Measurements from ENCODE around the gene MALAT1. TPM values are rescaled to one million over a fixed set of nuclear protein-coding genes. Genes with fewer than 3 reads are reported as not detected.

Gene MALAT1
- polyA plus RNA-seq, 4 donors: 155 to 454 (median 226) TPM

DNA sequence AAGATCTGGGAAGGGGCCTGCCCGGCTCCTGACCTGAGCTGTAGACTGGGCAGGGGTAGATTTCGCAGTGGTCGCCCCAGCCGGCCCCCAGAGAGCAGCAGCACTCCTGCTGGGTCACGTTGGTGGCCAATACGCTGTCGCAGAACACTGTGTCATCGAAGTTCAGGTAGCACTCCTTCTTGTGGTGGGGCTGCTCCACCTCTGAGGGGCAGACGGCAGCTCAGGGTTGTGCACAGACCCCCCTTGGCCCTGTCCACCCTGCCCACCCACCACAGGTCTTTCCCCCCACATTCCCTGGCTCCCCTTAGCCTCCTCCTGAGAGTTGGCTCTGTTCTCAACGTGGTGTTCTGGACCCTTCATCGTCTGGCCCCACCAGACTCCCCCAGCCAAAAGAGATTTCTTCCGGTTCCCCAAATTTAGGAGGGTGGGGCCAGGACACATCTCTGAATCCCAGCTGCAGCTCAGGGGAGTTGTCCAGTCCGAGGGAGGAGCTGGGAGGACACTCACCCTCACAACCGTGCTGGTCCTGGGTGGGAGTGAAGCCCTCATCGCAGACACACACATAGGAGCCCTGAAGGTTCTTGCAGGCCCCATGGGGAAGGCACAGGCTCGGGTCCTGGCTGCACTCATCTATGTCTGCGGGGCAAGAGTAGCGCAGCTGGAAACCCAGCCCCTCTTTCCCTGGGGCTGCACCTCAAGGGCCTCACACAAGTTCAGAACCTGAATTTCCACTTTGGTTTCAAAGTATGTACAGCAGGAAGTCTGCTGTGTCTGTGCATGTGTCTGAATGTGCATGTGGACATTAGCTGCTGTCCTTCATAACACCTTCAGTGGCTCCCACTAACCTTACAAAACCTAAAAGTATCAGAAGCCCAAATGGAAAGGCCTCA lies 42.5 kb downstream of the MALAT1 start:
- H3K36me3 ChIP-seq (ENCODE audit: control insufficient read depth in 3 of 3, insufficient read depth in 2 of 3, low read depth in 1 of 3, low read length in 3 of 3): peaks cover 0 to 75% (median 6%) of the 10 kb centered on the region in 3 donors
- H3K9me3 ChIP-seq (ENCODE audit: control insufficient read depth in 2 of 2, insufficient read depth in 1 of 2, low read depth in 1 of 2, low read length in 1 of 2): no peaks in the 10 kb centered on the region
- peak overlapping the region; percentile 50 to 91 (median 88) for H3K27ac ChIP-seq (ENCODE audit: low read depth in 1 of 3, low read length in 2 of 3)
- peak overlapping the region in 2 of 3 donors; percentile 53 to 69 for H3K4me3 ChIP-seq (ENCODE audit: low read depth in 1 of 3, low read length in 3 of 3)
- DNase-seq: peak in 1 of 2 donors; percentile 34
- no peak for FAIRE-seq
- H3K27me3 ChIP-seq (ENCODE audit: control insufficient read depth in 3 of 3, insufficient read depth in 3 of 3, low read length in 3 of 3): no peaks in the 10 kb centered on the region
- H3K4me1 ChIP-seq (ENCODE audit: control insufficient read depth in 3 of 3, insufficient read depth in 2 of 3, low read depth in 1 of 3, low read length in 2 of 3): peaks cover 0 to 38% (median 0%) of the 10 kb centered on the region in 3 donors
- WGBS, 3 donors: 42 to 44% (median 43%) methylated on average over 18 of the region's 18 CpGs

DNA sequence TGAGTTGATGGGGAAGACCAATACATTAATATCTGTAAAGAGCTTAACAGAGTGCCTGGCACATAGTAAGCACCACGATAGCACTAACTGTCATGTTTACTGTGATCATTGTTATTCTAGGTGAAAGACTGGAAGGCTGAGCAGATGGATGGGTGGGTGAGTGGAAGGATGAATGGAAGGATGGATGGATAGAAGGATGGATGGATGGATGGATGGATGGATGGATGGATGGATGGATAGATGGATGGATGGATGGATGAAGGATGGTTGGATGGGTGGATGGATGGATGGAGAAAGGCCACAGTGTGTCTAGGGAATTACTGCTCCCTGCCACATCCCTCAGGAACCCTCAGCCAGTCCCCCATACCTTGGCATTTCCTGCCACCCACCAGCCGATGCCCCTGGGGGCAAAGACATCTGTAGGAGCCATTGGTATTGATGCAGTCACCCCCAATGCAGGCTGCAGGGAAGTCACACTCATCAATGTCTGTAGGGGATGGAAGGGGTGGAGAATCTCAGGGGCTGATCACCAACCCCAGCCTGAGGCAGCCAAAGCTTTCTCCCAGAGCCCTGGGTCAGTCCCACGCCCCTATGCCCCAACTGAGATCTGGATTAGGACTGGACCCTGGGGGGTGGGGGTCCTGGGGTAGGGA lies 44.0 kb downstream of the MALAT1 start:
- WGBS, 3 donors: 95 to 97% (median 95%) methylated on average over 3 of the region's 3 CpGs
- Histone ChIP-seq H3K36me3 (ENCODE audit: control insufficient read depth in 3 of 3, insufficient read depth in 2 of 3, low read depth in 1 of 3, low read length in 3 of 3) (peaks cover 0 to 69% (median 4%) of the 10 kb centered on the region in 3 donors), H3K27me3 (ENCODE audit: control insufficient read depth in 3 of 3, insufficient read depth in 3 of 3, low read length in 3 of 3) (no peaks in the 10 kb centered on the region), H3K9me3 (ENCODE audit: control insufficient read depth in 2 of 2, insufficient read depth in 1 of 2, low read depth in 1 of 2, low read length in 1 of 2) (no peaks in the 10 kb centered on the region), H3K4me1 (ENCODE audit: control insufficient read depth in 3 of 3, insufficient read depth in 2 of 3, low read depth in 1 of 3, low read length in 2 of 3) (peaks cover 0 to 41% (median 0%) of the 10 kb centered on the region in 3 donors), H3K4me3 (ENCODE audit: low read depth in 1 of 3, low read length in 3 of 3) (no peak overlapping the region), H3K27ac (ENCODE audit: low read depth in 1 of 3, low read length in 2 of 3) (no peak overlapping the region)
- DNase-seq (no peak), FAIRE-seq (no peak)

DNA sequence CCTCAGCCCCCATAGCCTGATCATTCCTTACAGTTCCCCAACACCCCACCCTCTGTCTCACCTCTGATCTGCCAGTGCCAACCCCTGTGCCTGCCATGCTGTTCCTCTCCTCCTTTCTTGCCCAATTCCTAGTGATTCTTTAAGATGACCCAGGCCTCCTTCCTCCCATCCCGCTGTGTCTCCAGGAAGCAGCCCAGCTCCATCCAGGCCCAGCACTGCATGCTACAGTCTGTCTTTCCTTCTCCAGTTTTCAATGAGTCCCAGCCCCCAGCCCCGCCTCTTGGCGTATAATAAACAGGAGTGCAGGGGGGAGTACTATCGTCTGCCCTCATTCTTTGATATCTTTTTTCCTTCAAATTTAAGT lies 47.0 kb downstream of the MALAT1 start:
- DNase-seq (peak in 1 of 2 donors; percentile 27), FAIRE-seq (no peak)
- Histone ChIP-seq H3K27ac (ENCODE audit: low read depth in 1 of 3, low read length in 2 of 3) (peak overlapping the region; percentile 75 to 80 (median 80)), H3K4me1 (ENCODE audit: control insufficient read depth in 3 of 3, insufficient read depth in 2 of 3, low read depth in 1 of 3, low read length in 2 of 3) (peaks cover 0 to 27% (median 0%) of the 10 kb centered on the region in 3 donors), H3K9me3 (ENCODE audit: control insufficient read depth in 2 of 2, insufficient read depth in 1 of 2, low read depth in 1 of 2, low read length in 1 of 2) (no peaks in the 10 kb centered on the region), H3K4me3 (ENCODE audit: low read depth in 1 of 3, low read length in 3 of 3) (peak overlapping the region in 2 of 3 donors; percentile 53 to 55), H3K27me3 (ENCODE audit: control insufficient read depth in 3 of 3, insufficient read depth in 3 of 3, low read length in 3 of 3) (no peaks in the 10 kb centered on the region), H3K36me3 (ENCODE audit: control insufficient read depth in 3 of 3, insufficient read depth in 2 of 3, low read depth in 1 of 3, low read length in 3 of 3) (peaks cover 0 to 71% (median 4%) of the 10 kb centered on the region in 3 donors)
- WGBS, 3 donors: 20 to 45% (median 35%) methylated on average over 4 of the region's 4 CpGs

DNA sequence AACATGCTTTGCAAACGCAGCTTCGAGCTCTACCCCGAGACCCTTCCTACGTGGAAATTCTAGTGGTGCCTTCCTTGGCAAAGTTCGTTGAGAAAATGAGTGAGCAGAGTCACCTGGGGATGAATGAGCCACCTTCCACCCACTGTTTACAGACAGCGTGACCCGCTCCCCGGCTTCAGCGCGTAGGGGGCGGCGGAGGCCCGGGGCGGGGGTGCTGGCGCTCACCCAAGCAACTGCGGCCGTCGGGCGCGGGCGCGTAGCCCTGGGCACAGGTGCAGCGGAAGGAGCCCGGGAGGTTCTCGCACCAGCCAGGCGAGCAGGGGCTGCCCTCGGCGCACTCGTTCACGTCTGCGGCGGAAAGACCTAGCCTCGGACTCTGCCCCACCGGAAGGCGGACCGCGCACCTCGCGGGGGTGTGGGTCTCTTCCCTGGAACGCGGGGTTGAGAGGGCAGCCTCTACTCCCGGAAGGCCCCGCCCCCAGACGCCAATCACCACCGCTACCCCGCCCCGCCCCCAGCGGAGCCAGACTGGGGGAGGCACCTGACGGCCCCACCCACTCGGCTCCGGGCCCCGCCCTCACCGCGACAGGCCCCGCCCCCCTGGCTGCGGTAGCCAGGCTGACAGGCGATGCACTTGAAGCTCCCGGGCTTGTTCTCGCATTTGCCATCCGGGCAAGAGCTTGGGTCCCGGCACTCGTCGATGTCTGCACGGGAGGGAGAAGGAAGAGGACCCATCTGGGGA lies 47.5 kb downstream of the MALAT1 start:
- DNase-seq (peak; percentile 96 to 98), FAIRE-seq (no peak)
- Histone ChIP-seq H3K9me3 (ENCODE audit: control insufficient read depth in 2 of 2, insufficient read depth in 1 of 2, low read depth in 1 of 2, low read length in 1 of 2) (no peaks in the 10 kb centered on the region), H3K4me3 (ENCODE audit: low read depth in 1 of 3, low read length in 3 of 3) (peak overlapping the region in 2 of 3 donors; percentile 53 to 55), H3K36me3 (ENCODE audit: control insufficient read depth in 3 of 3, insufficient read depth in 2 of 3, low read depth in 1 of 3, low read length in 3 of 3) (peaks cover 0 to 68% (median 4%) of the 10 kb centered on the region in 3 donors), H3K4me1 (ENCODE audit: control insufficient read depth in 3 of 3, insufficient read depth in 2 of 3, low read depth in 1 of 3, low read length in 2 of 3) (peaks cover 0 to 26% (median 0%) of the 10 kb centered on the region in 3 donors), H3K27me3 (ENCODE audit: control insufficient read depth in 3 of 3, insufficient read depth in 3 of 3, low read length in 3 of 3) (no peaks in the 10 kb centered on the region), H3K27ac (ENCODE audit: low read depth in 1 of 3, low read length in 2 of 3) (peak overlapping the region; percentile 75 to 80 (median 80))
- 6 to 27% (median 11%) methylated on average over 53 to 64 of the region's 64 CpGs for WGBS, 3 donors

DNA sequence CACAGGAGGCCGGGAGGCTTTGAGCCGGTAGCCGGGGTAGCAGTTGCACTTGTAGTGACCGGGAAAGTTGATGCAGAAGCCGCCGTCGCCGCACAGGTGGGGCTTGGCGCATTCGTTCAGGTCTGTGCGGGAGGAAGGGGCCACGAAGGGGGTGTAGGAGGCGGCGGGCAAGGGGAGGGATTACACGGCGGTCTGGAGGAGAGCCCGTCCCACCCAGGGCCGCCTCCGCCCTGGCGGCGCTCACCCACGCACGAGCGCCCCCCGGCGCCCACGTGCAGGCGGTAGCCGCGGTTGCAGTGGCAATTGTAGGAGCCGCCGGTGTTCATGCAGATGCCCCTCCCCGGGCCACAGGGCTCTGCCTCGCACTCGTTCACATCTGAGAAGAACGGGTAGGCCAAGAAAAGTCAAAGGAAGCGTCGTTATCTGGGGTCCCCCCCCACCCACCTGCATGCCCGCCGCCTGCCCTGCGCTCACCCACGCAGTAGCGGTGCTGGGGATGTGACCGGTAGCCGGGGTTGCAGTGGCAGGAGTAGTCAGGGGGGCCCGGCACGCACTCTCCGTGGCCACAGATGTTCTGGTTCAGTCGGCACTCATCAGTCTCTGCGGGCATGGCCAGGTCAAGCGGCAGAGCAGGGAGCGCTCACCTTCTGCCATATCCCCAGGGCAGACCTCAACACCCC lies 48.7 kb downstream of the MALAT1 start:
- WGBS, 3 donors: 85 to 92% (median 88%) methylated on average over 43 to 52 of the region's 52 CpGs
- Histone ChIP-seq H3K27me3 (ENCODE audit: control insufficient read depth in 3 of 3, insufficient read depth in 3 of 3, low read length in 3 of 3) (no peaks in the 10 kb centered on the region), H3K27ac (ENCODE audit: low read depth in 1 of 3, low read length in 2 of 3) (no peak overlapping the region), H3K9me3 (ENCODE audit: control insufficient read depth in 2 of 2, insufficient read depth in 1 of 2, low read depth in 1 of 2, low read length in 1 of 2) (no peaks in the 10 kb centered on the region), H3K36me3 (ENCODE audit: control insufficient read depth in 3 of 3, insufficient read depth in 2 of 3, low read depth in 1 of 3, low read length in 3 of 3) (peaks cover 0 to 66% (median 4%) of the 10 kb centered on the region in 3 donors), H3K4me1 (ENCODE audit: control insufficient read depth in 3 of 3, insufficient read depth in 2 of 3, low read depth in 1 of 3, low read length in 2 of 3) (peaks cover 0 to 30% (median 0%) of the 10 kb centered on the region in 3 donors), H3K4me3 (ENCODE audit: low read depth in 1 of 3, low read length in 3 of 3) (no peak overlapping the region)
- no peak for DNase-seq
- no peak for FAIRE-seq

- no peaks in the 10 kb centered on the region for H3K27me3 ChIP-seq (ENCODE audit: control insufficient read depth in 3 of 3, insufficient read depth in 3 of 3, low read length in 3 of 3)
- no peak overlapping the region for H3K27ac ChIP-seq (ENCODE audit: low read depth in 1 of 3, low read length in 2 of 3)
- H3K4me1 ChIP-seq (ENCODE audit: control insufficient read depth in 3 of 3, insufficient read depth in 2 of 3, low read depth in 1 of 3, low read length in 2 of 3): peaks cover 0 to 36% (median 0%) of the 10 kb centered on the region in 3 donors
- 84 to 90% (median 90%) methylated on average over 3 of the region's 3 CpGs for WGBS, 3 donors
- FAIRE-seq (no peak), DNase-seq (no peak)
- H3K4me3 ChIP-seq (ENCODE audit: low read depth in 1 of 3, low read length in 3 of 3): no peak overlapping the region
- H3K36me3 ChIP-seq (ENCODE audit: control insufficient read depth in 3 of 3, insufficient read depth in 2 of 3, low read depth in 1 of 3, low read length in 3 of 3): peaks cover 0 to 66% (median 4%) of the 10 kb centered on the region in 3 donors
- H3K9me3 ChIP-seq (ENCODE audit: control insufficient read depth in 2 of 2, insufficient read depth in 1 of 2, low read depth in 1 of 2, low read length in 1 of 2): no peaks in the 10 kb centered on the region
Observed at GRCh38 chr11:65548395-65548794, 49.5 kb downstream of the MALAT1 start.

DNA sequence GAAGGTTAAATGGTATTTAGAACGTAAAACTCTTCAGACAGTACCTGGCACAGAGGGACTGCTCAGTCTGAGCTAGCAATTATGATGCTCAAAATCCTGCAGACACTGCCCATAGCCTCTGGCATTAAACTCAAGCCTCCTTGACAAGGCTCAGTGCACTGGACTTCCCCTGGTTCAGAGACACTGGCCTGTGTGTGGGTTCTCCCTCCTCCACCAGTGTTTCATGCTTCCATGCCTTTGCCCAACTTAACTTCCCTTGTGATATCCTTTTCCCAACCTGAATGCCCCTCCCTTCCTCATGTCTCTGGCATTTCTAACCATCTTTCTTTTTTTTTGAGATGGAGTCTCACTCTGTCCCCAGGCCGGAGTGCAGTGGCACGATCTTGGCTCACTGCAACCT lies 50.3 kb downstream of the MALAT1 start:
- no peaks in the 10 kb centered on the region for H3K27me3 ChIP-seq (ENCODE audit: control insufficient read depth in 3 of 3, insufficient read depth in 3 of 3, low read length in 3 of 3)
- no peak overlapping the region for H3K4me3 ChIP-seq (ENCODE audit: low read depth in 1 of 3, low read length in 3 of 3)
- WGBS, 3 donors: 74 to 90% (median 89%) methylated on average over 3 of the region's 3 CpGs
- no peak for FAIRE-seq
- H3K27ac ChIP-seq (ENCODE audit: low read depth in 1 of 3, low read length in 2 of 3): no peak overlapping the region
- H3K4me1 ChIP-seq (ENCODE audit: control insufficient read depth in 3 of 3, insufficient read depth in 2 of 3, low read depth in 1 of 3, low read length in 2 of 3): peaks cover 0 to 41% (median 0%) of the 10 kb centered on the region in 3 donors
- H3K9me3 ChIP-seq (ENCODE audit: control insufficient read depth in 2 of 2, insufficient read depth in 1 of 2, low read depth in 1 of 2, low read length in 1 of 2): no peaks in the 10 kb centered on the region
- no peak for DNase-seq
- H3K36me3 ChIP-seq (ENCODE audit: control insufficient read depth in 3 of 3, insufficient read depth in 2 of 3, low read depth in 1 of 3, low read length in 3 of 3): peaks cover 0 to 61% (median 4%) of the 10 kb centered on the region in 3 donors
